AG04449 (cell line): ENCODE results near the gene TMEM169.

Experiments
- CTCF ChIA-PET: fragments of 350-600 bp; formaldehyde crosslinking; extraction: SDS; loops from one replicate; lab custom pipeline; 2021; ENCODE audit warnings: antibody characterized with exemption; lab: Yijun Ruan, JAX
- POLR2A ChIA-PET: fragments of 400-600, 350-600 bp; formaldehyde crosslinking; extraction: SDS; loops from one replicate; lab custom pipeline; 2020; ENCODE audit warnings: antibody characterized with exemption, inconsistent platforms; lab: Yijun Ruan, JAX
- DNase-seq: peaks from one replicate; pipeline ENCODE4 v3.0.0-alpha.2; 2010; ENCODE audit warnings: low read depth, low spot score
- H3K4me3 ChIP-seq: 2 replicates; pipeline ENCODE4 v1.5.1; 2011; ENCODE audit warnings: low read depth, mild to moderate bottlenecking, control low read depth, low read length
- TF ChIP-seq, protein P1 (sequence below): IDR thresholded peaks from one replicate; pipeline ENCODE4 v1.5.1; 2011; ENCODE audit warnings: mild to moderate bottlenecking, moderate library complexity, low read length, control low read depth, inconsistent platforms; ENCODE audit not compliant: insufficient read depth; ENCODE audit errors: missing control alignments

TMEM169 gene

DNA sequence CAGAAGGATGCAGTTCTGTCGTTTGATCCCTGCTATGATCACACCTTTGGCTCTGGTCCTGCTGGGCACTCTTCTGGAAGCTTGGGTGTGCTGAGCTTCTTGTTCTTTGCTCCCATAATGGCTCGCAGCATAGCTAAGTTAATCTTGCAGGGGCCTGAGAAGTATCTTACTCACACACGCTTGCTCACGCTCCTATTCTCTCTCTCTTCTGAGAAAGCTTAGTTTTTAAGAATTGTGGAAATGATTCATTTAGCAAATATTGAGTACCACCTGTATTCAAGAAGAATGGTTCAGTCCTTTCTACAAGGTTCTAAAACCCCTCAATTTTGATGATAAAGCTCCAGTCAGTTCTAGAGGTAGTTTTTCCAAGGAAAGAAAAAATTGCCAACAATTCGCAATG is 68.0 kb downstream of the TMEM169 start:
- H3K4me3 ChIP-seq, result no peak overlapping the region
- POLR2A ChIA-PET, result no interaction called here
- CTCF ChIA-PET, result interaction anchor here (1.2 to 1.8 kb wide), 4 partner anchors 12 to 254 kb away, joined by 3 to 6 read pairs (median 4); no protein-coding TSS in a partner anchor
- no peak for DNase-seq
- TF ChIP-seq, protein P1, sequence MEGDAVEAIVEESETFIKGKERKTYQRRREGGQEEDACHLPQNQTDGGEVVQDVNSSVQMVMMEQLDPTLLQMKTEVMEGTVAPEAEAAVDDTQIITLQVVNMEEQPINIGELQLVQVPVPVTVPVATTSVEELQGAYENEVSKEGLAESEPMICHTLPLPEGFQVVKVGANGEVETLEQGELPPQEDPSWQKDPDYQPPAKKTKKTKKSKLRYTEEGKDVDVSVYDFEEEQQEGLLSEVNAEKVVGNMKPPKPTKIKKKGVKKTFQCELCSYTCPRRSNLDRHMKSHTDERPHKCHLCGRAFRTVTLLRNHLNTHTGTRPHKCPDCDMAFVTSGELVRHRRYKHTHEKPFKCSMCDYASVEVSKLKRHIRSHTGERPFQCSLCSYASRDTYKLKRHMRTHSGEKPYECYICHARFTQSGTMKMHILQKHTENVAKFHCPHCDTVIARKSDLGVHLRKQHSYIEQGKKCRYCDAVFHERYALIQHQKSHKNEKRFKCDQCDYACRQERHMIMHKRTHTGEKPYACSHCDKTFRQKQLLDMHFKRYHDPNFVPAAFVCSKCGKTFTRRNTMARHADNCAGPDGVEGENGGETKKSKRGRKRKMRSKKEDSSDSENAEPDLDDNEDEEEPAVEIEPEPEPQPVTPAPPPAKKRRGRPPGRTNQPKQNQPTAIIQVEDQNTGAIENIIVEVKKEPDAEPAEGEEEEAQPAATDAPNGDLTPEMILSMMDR, result no peak

DNA sequence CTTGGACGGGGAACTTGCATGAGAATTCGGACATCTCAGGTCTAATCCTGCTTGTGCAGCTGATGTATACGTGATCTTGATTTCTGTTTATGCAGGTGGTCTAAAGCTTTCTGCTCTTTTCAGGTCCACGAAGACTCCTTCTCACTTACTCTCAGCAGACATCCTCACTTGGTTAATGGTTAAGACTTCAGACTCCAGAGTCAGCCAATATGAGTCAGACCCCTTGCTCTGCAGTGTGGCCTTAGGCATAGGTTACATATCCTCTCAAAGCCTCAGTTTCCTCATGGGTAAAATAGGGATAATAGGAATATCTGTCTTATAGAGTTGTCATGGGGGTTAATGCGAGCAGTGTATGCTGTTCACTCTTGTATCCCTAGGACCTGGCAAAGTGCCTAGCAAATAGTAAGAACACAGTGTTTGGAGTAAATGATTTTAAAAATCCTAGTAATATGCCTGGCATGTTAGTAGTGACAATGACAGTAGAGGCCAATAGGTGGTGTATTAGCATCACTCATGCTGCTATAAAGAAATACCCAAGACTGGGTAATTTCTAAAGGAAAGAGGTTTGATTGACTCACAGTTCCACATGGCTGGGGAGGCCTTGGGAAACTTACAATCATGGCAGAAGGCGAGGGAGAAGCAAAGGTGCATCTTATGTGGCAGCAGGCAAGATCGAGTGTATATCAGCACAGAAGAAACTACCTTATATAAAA is 69.8 kb downstream of the TMEM169 start:
- POLR2A ChIA-PET, result no interaction called here
- no peak overlapping the region for H3K4me3 ChIP-seq
- TF ChIP-seq, protein P1, result no peak
- CTCF ChIA-PET, result no interaction called here
- DNase-seq, result no peak
